HepG2 (cell line): ENCODE data around the gene ZBTB8OS. TPM values are rescaled to one million over a fixed set of nuclear protein-coding genes. Genes with fewer than 3 reads are reported as not detected.

Experiments
- DZIP1 ChIP-seq: sonication (generic); formaldehyde crosslinking; IDR thresholded peaks from 2 replicates; pipeline ENCODE4 v1.5.0; 2020; ENCODE audit warnings: mild to moderate bottlenecking, missing genetic modification reagents
- GATAD1 ChIP-seq: IDR thresholded peaks from 2 replicates; pipeline ENCODE4 v1.6.1; 2016; ENCODE audit warnings: missing genetic modification reagents, missing compliant biosample characterization
- GLI4 ChIP-seq: sonication (generic); formaldehyde crosslinking; IDR thresholded peaks from 2 replicates; pipeline ENCODE4 v1.5.1; 2020; ENCODE audit warnings: missing genetic modification reagents, mild to moderate bottlenecking, moderate library complexity, borderline replicate concordance
- MTA1 ChIP-seq: sonication (generic); formaldehyde crosslinking; IDR thresholded peaks from 2 replicates; pipeline ENCODE4 v1.4.0; 2020; ENCODE audit warnings: missing genetic modification reagents, mild to moderate bottlenecking, borderline replicate concordance
- NCOA5 ChIP-seq: sonication (generic); formaldehyde crosslinking; IDR thresholded peaks from 2 replicates; pipeline ENCODE4 v1.4.0; 2020; ENCODE audit warnings: missing genetic modification reagents
- NKX3-1 ChIP-seq: sonication (generic); formaldehyde crosslinking; IDR thresholded peaks from 2 replicates; pipeline ENCODE4 v1.5.0; 2020; ENCODE audit warnings: missing genetic modification reagents
- PBX2 ChIP-seq: IDR thresholded peaks from 2 replicates; pipeline ENCODE4 v1.6.1; 2016; ENCODE audit warnings: control low read depth
- PHB2 ChIP-seq: fragments of 450-650 bp; IDR thresholded peaks from 2 replicates; pipeline ENCODE4 v1.6.1; 2018; ENCODE audit not compliant: partially characterized antibody
- PHF8 ChIP-seq: sonication (generic); formaldehyde crosslinking; IDR thresholded peaks from 2 replicates; pipeline ENCODE4 v1.5.0; 2020; ENCODE audit warnings: missing genetic modification reagents
- REPIN1 ChIP-seq: sonication (generic); formaldehyde crosslinking; IDR thresholded peaks from 2 replicates; pipeline ENCODE4 v1.8.0; 2022; ENCODE audit warnings: missing genetic modification reagents, low read depth, mild to moderate bottlenecking, borderline replicate concordance
- SETDB1 ChIP-seq: sonication (generic); formaldehyde crosslinking; IDR thresholded peaks from 2 replicates; pipeline ENCODE4 v1.5.1; 2020; ENCODE audit warnings: missing genetic modification reagents, mild to moderate bottlenecking, borderline replicate concordance
- SRY ChIP-seq: sonication (generic); formaldehyde crosslinking; IDR thresholded peaks from 2 replicates; pipeline ENCODE4 v1.8.0; 2022; ENCODE audit warnings: mild to moderate bottlenecking, missing genetic modification reagents
- ZBTB26 ChIP-seq: IDR thresholded peaks from 2 replicates; pipeline ENCODE4 v1.6.1; 2016; ENCODE audit warnings: missing compliant biosample characterization, missing genetic modification reagents, borderline replicate concordance
- ZBTB34 ChIP-seq: sonication (generic); formaldehyde crosslinking; IDR thresholded peaks from 2 replicates; pipeline ENCODE4 v1.8.0; 2022; ENCODE audit warnings: mild to moderate bottlenecking, missing genetic modification reagents
- ZFX ChIP-seq: sonication (generic); formaldehyde crosslinking; IDR thresholded peaks from 2 replicates; pipeline ENCODE4 v1.4.0; 2020; ENCODE audit warnings: mild to moderate bottlenecking, low read depth, missing genetic modification reagents, moderate library complexity
- ZNF264 ChIP-seq: sonication (generic); formaldehyde crosslinking; IDR thresholded peaks from 2 replicates; pipeline ENCODE4 v1.4.0; 2020; ENCODE audit warnings: missing genetic modification reagents
- ZNF460 ChIP-seq: sonication (generic); formaldehyde crosslinking; IDR thresholded peaks from 2 replicates; pipeline ENCODE4 v1.5.1; 2020; ENCODE audit warnings: missing genetic modification reagents, mild to moderate bottlenecking, borderline replicate concordance
- ZNF484 ChIP-seq: sonication (generic); formaldehyde crosslinking; IDR thresholded peaks from 2 replicates; pipeline ENCODE4 v1.5.1; 2020; ENCODE audit warnings: mild to moderate bottlenecking, low read depth, missing genetic modification reagents, borderline replicate concordance
- ZNF563 ChIP-seq: sonication (generic); formaldehyde crosslinking; IDR thresholded peaks from 2 replicates; pipeline ENCODE4 v1.8.0; 2022; ENCODE audit warnings: mild to moderate bottlenecking, moderate library complexity, missing genetic modification reagents
- ZNF619 ChIP-seq: sonication (generic); formaldehyde crosslinking; IDR thresholded peaks from 2 replicates; pipeline ENCODE4 v1.4.0; 2020; ENCODE audit warnings: mild to moderate bottlenecking, missing genetic modification reagents
- ZNF704 ChIP-seq: sonication (generic); formaldehyde crosslinking; IDR thresholded peaks from 2 replicates; pipeline ENCODE4 v1.8.1; 2023; ENCODE audit warnings: mild to moderate bottlenecking, inconsistent platforms, moderate library complexity, missing genetic modification reagents, borderline replicate concordance
- ZNF878 ChIP-seq: sonication (generic); formaldehyde crosslinking; IDR thresholded peaks from 2 replicates; pipeline ENCODE4 v1.8.1; 2023; ENCODE audit warnings: mild to moderate bottlenecking, missing genetic modification reagents, moderate library complexity
- polyA plus RNA-seq, 8 experiments: library from polyadenylated mRNA; depleted of rRNA in 3 of 8; stranded (reverse) in 7 of 8; unstranded in 1 of 8; fragments of >200 nt; fragmentation: Illumina TruSeq in 4 of 8; extraction: Trizol in 4 of 8; gene quantifications; 2 replicates each; pipeline versions ENCODE4 v1.2.1 to v1.2.3, GENCODE V29; 2011 to 2016; ENCODE audit warnings: low read depth in 4 of 8, missing spikeins in 1 of 8, mixed read lengths in 1 of 8; ENCODE audit not compliant: insufficient read depth in 1 of 8
- total RNA-seq, 5 experiments: library from RNA; depleted of rRNA; stranded (reverse); fragments of >200 nt; fragmentation: Illumina TruSeq; extraction: Trizol; gene quantifications; 2 replicates each; pipeline ENCODE4 v1.2.3, GENCODE V29; 2016; ENCODE audit warnings: low read depth in 1 of 5

Gene ZBTB8OS
- total and polyA plus RNA-seq, 2 of the 13 experiments (the other 11 are each of a cell fraction or from before 2014, with no cell fraction given) = 57.7 to 84.8 TPM

GRCh38 chr1:32651461-32652073, 1.2 kb upstream of the ZBTB8OS start (continued):
- TF ChIP-seq PHF8 (CRISPR knock-in tag) = peak; percentile 66; the same call in 1 of the 2 replicates
- TF ChIP-seq ZFX (CRISPR knock-in tag) = peak; percentile 81
- TF ChIP-seq DZIP1 (CRISPR knock-in tag) = 0 out of 2 replicates have a peak, but pooled peaks have one; percentile 47
- 0 out of 2 replicates have a peak, but pooled peaks have one; percentile 79 for TF ChIP-seq GLI4 (CRISPR knock-in tag)
- TF ChIP-seq ZNF563 (CRISPR knock-in tag) = peak; percentile 3; the same call in 1 of the 2 replicates
- no peak for TF ChIP-seq MTA1
- TF ChIP-seq ZBTB34 (CRISPR knock-in tag) = no peak
- TF ChIP-seq ZNF878 = no peak
- no peak for TF ChIP-seq ZNF484 (CRISPR knock-in tag)
- TF ChIP-seq ZNF264 (CRISPR knock-in tag) = peak; percentile 1; the same call in 1 of the 2 replicates
- TF ChIP-seq ZNF704 (CRISPR knock-in tag) = peak; percentile 38; the same call in 1 of the 2 replicates
- no peak for TF ChIP-seq PBX2 (CRISPR knock-in tag)
- 0 out of 2 replicates have a peak, but pooled peaks have one; percentile 52 for TF ChIP-seq SETDB1 (CRISPR knock-in tag)
- no peak for TF ChIP-seq ZBTB26
- no peak for TF ChIP-seq ZNF619 (CRISPR knock-in tag)
- TF ChIP-seq SRY = no peak
- TF ChIP-seq GATAD1 (CRISPR knock-in tag) = no peak
- TF ChIP-seq NKX3-1 (CRISPR knock-in tag) = no peak
- TF ChIP-seq ZNF460 (CRISPR knock-in tag) = no peak
- TF ChIP-seq PHB2 = no peak
- no peak for TF ChIP-seq NCOA5 (CRISPR knock-in tag)
- peak; percentile 20; the same call in 1 of the 2 replicates for TF ChIP-seq REPIN1 (CRISPR knock-in tag)
